NCI-H774 (cell line): Measurements from ENCODE around the gene GLI1.
"Not testable (repeated sequence)": the region's sequence is repeated elsewhere in the genome, so short reads cannot be mapped to it uniquely, and the experiment has no call there.

ENCODE experiments used
- DNase-seq: peaks from one replicate; lab custom pipeline; 2025; lab: John Stamatoyannopoulos, UW

The GLI1 gene

DNA sequence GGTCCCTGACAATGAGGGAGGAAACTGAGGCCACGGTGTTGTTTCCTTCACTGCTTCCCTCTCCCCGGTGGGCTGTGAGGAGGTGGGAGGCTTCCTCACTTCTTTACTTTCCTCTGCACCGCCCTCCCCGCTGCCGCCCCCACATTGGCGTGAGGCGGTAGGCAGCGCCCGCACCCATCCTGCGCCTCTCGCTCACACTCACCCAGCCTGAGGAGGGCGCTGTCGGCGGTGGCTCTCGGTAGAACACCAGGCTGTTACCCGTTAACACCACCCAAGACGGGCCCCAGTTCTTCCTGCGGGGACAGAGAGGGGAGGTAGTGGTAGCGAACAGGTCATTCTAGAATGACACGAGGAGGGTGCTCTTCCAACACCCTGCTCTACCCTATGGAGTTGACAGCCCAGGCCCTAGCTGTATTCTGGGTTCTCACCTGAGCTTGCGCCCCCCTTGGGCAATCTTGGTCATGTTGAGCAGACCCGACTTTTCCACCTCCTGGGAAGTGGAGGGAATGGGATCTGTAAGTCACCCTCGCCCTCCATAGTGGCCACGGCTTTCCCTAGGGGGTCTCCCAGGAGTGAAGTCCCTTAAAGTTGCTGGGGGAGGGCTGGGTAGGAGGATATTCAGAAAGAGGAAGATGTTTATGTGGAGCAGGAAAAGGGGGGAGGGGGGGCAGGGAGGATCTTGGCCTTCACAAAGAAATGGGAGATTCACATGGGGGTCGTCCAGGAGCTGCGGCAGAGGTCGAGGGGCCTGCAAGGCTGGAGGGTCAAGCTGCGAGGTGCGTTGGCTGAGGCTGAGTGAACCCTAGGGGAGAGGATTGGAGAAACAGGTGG is 16.8 kb downstream of the GLI1 start:
- DNase-seq = no peak

DNA sequence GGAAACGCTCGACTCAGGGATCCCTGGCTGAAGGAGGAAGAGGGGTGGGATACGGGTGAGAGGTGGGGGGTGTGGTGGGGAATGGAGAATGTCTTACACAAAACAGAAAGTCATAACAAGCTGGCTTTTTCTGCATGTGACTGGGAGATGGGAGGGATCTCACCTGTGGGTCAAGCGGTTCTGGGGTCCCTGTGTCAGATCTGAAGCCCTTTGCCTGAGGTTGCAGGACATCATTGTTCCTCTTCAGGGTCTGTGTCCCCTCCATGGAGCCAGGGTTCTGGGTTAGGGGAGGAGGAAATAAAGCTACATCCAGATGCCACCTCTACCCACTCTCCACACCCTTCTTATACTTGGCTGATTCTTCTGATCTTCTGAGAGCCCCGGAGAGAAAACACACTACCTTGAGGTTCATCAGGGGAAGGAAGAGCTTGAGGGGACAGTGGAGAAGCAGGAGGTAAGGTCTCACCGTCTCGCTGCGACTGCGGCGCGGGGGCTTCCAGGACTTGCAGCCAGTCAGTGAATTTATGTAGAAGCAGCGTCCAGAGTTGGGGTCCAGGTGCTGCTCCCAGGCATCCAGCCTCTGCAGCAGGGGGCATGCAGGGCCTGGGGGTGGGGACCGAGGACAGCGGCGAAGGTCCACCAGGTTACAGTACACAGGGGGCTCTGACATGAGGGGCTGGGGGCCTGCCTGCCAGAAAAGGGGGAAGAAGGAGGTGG is 17.6 kb downstream of the GLI1 start:
- no peak for DNase-seq

DNA sequence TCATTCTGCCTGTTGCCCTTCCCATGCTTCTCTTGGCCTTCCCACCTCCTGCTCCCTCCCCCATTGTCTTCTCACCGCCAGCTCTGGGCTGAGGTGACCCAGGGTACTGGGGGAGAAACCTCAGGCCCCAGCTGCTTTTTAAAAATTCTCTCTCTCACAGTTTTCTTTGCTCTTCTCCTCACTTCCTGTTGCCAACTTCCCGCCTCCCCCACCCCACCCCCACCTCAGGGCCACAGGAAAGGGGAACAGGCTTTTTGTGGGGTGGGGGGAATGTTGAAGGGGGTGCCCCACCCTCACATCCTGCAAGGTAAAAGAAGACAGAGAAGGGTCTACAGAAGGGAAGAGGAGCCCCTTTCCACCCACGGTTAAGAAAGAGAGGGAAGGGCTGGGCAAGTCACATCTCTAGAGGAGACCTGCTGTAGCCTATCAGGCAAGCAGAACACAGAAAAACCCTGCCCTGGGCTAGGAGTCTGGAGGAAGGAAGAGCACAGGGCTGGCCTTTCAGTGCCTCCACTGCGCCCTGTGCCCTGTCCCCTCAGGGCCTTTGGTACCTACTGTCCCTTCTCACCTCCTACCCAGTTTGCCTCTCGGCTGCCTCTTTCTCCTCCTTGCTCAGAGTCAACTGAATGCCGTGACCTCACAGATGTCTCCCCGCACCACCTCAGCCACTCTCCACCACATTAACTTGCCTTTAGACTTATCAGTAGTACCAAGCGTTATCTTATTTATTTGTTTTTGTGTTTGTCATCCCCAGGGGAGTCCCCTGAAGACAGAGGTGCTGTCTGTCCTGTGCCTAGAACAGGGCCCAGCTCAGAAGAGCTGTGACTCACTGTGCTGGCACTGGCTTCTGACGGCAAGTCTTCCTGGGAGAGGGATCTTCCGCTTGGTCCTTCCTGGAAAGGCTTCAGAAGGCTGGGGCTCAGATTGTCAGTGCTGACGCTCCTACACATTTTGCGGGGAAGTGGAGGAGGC is 18.4 kb downstream of the GLI1 start:
- DNase-seq = no peak

DNA sequence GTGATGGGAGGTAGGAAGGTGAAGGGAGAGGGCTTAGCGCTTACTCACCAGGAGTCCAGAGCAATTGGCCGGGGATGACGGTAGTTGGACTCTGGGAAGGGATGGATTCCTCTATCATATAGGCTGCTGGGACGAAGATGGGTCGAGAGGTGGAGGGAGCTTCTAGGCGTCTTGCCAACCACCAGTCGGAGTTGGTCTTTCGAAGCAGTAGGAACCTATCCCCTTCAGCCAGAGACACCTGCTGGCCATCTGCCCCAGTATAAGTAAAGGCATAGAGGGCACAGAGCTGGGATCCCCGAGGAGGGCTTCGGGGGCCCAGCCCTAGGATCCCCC is 19.4 kb downstream of the GLI1 start:
- no peak for DNase-seq

DNA sequence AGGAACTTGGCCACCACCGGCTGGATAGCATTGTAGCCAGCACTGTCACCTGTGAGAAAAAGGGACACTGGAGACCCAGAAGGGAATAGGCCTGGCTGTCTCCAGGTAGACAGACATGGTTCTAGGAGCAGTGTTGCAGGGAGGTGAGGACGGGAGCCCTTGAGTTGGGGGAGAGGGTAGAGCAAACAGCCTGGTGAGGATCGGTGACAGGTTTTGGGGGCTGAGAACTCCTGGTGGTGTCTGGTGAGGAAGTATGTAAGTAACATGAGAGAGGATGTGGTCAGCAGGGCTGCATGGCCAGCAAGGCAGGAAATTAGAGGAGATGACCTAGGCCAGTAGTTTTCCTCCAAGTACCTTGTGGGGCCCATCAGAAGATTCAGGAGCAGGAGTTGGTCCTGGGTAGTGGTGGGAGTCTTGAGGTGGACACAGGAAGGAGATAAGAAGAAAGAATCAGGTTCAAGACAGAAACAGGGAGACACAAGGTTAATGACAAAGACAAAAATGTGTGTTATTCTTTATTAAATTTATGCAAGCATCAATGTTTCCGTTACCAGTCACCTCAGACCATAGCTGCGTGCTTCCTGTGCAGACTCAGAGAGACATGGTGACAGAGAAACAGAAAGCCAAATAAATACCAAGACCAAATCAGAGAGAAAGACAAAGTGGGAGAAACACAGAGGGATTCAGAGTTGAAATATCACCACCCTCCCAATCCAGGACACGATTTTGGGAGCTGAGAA is 20.0 kb downstream of the GLI1 start, which contains the start of gene ARHGAP9:
TSS of gene ARHGAP9 (minus strand) at position 491 of the 740 bp plus-strand sequence. CDS start at position 31, 460 bp downstream.
- DNase-seq = no peak

DNA sequence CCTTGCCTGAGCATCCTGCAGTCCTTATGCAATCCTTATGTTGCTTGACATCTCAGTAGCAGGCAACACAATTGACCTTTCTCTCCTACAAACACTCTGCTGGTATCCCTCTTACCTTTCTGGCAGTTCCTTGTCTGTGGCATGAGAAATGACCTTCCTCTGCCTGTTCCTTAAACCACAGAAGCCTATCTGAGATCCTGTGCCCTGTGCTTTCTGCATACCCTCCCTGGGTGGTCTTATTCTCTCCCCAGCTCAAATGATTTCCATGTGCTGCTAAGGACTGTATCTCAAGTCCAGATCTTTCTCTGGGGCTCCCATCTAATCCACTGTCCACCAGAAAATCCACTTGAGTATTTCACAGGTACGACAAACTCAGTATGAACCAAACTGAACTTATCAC is 22.1 kb downstream of the GLI1 start:
- no peak for DNase-seq

DNA sequence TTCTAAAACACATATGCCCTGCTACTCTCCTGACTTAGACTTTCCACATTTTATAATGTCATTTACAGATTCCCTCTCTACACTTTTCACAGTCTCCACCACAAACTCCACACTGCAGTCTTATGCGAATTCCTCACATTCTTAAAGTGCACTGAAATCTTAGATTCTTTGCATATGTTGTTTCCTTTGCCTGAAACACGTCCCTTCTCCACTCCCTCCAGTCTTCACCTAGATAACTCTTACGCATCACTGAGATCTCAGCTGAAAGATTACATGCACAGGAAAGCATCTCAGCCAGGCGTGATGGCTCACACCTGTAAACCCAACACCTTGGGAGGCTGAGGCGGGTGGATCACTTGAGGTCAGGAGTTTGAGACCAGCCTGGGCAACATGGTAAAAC is 23.9 kb downstream of the GLI1 start:
- DNase-seq = no peak

DNA sequence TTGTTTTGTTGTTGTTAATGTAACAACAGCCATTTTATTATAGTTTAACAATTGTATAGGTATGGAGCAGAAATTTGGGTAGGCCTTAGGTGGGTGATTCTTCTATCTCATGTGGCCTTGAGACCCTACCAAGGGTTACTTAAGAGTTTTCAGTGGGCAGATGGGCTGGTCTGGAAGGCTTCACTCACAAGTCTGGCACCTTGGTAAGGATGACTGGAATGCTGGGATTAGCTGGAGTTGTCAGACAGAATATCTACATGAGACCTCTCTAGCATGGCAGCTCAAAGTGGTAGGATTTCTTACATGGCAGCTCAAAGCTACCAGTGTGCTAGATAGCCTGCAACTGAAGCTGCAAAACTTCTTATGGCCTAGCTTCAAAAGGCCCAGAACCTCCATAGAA is 26.1 kb downstream of the GLI1 start:
- DNase-seq = no peak

DNA sequence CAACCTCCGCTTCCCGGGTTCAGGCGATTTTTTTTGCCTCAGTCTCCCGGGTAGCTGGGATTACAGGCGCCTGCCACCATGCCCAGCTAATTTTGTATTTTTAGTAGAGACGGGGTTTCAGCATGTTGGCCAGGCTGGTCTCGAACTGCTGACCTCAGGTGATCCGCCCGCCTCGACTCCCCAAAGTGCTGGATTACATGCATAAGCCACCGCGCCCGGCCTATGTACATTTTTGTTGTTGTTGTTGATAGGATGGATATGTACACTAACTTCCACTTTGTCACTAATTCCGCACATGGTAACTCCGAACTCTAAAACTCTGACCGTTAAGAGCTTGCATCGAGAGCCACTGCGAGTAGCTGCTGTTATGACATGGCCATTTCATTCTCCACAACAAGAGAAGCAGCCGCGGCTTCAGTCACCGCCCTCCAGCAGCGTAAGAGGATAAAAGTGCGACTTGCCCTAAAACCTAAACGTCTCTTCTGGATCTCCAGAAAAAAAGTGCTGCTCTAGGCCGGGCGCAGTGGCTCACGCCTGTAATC is 27.5 kb downstream of the GLI1 start:
- DNase-seq = no peak

DNA sequence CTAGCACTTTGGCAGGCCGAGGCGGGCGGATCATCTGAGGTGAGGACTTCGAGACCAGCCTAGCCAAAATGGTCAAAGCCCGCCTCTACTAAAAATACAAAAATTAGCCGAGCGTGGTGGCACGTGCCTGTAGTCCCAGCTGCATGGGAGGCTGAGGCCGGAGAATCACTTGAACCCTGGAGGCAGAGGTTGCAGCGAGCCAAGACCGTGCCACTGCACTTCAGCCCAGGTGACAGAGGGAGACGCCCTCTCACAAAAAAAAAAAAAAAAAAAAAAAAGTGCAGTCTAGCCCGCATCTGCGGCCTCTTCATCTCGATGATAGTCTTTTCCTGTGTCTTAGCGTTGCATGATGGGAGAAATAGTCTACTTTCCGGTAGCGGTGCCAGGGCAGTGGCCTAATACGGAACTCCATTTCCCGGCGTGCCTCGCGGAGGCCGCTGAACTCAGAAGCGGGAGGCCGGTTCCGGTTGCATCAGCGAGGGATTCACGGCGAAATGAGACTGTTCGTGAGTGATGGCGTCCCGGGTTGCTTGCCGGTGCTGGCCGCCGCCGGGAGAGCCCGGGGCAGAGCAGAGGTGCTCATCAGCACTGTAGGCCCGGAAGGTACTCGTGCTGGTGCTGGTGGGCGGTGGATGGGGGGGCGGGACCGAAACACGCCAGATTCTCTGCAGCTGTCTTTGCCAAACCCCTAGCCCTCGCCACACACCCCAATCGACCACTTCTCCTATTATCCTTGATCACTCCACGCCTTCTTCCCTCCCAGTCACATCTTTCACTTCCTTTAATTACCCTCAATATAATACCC is 28.2 kb downstream of the GLI1 start, which contains the start of gene MARS1:
TSS of gene MARS1 (plus strand) at position 472 of the 805 bp plus-strand sequence. CDS start at position 495, 23 bp downstream.
- peak; percentile 98 for DNase-seq

DNA sequence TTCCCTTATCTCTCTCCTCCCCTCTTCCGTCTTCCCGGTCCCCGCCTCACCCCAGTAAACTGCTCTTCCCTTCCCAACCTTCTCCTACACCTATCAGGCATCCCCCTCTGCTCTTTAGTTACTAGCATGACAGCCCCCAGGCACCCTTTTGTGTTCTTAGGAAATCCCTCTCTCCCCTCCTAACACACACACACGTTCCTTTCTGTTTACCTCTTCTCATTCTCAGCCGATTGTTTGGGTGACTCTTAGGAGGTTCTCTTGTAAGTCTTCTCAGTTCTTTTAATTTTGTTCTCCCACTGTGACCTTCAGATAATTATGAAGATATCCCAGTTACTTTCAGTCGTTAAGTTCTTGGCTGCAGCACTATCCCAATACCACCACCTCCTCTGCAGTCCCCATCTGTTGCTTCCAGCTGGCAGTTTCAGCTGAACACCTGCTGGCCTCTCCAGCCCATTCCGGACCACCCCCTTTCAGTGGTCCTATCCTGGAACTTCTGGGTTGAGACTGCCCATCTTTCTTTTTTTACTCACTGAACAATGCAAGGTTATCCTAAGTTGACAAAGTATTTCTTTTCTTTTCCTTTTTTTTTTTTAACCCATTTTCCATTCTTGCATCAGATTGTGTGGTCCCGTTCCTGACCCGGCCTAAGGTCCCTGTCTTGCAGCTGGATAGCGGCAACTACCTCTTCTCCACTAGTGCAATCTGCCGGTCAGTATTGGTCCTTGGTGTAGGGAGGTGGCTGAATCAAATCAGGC is 29.0 kb downstream of the GLI1 start:
- DNase-seq = no peak

DNA sequence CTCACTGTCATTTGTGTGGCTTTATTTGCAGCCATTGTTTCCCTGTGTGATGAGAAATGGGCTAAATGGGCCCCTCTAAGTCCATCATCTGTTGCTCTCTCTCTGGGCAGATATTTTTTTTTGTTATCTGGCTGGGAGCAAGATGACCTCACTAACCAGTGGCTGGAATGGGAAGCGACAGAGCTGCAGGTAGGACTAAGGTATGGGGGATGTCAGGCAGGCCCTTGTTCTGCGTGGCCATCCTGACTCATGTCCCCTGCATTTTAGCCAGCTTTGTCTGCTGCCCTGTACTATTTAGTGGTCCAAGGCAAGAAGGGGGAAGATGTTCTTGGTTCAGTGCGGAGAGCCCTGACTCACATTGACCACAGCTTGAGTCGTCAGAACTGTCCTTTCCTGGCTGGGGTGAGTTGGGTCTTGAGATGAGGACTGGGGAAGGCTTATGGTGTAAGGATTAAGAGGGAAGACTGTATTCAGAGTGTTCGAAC is 29.6 kb downstream of the GLI1 start:
- DNase-seq = no peak

DNA sequence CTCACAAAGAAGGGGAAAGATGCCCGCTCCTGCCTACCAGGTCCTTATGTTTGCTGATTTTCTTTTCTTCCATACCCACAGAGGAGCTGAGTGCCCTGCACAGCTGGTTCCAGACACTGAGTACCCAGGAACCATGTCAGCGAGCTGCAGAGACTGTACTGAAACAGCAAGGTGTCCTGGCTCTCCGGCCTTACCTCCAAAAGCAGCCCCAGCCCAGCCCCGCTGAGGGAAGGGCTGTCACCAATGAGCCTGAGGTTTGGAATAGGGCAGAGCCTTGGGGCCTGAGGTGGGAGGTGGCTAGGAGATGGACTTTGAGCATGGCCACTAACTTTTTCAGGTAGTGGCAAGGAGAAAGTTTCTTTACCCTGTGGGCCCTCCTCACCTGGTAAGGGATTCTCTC is 30.5 kb downstream of the GLI1 start:
- no peak for DNase-seq

DNA sequence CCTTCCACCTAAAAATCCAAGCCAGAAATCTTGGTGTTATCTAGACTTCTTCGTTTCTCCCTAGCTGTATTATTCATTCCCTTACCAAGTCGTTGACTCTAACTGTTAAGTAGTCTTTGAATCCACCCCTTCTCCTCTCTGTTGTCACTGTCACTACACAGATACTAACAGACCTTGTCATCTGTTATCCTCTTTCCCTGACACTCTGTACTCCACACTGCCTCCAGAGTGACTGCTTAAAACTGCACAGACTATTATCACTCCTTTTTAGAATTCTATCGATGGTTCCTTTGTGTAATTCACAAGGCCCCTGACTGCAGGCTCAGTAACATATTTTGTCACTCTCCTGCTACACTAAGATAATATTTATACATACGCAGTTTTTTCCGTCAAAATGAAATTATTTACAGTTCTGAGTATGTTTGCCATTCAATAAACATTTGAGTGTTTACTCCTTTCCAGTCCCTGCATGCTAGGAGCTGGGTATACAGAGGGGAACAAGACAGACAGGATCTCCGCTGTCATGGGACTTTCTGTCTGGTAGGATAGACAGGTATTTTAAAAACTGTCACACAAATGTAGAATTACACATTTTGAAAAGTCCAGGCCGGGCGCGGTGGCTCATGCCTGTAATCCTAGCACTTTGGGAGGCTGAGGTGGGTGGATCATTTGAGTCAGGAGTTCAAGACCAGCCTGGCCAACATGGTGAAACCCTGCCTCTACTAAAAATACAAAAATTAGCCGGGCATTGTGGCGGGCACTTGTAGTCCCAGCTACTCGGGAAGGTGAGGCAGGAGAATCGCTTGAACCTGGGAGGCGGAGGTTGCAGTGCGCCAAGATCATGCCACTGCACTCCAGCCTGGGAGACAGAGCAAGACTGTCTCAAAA is 32.1 kb downstream of the GLI1 start:
- DNase-seq = no peak

DNA sequence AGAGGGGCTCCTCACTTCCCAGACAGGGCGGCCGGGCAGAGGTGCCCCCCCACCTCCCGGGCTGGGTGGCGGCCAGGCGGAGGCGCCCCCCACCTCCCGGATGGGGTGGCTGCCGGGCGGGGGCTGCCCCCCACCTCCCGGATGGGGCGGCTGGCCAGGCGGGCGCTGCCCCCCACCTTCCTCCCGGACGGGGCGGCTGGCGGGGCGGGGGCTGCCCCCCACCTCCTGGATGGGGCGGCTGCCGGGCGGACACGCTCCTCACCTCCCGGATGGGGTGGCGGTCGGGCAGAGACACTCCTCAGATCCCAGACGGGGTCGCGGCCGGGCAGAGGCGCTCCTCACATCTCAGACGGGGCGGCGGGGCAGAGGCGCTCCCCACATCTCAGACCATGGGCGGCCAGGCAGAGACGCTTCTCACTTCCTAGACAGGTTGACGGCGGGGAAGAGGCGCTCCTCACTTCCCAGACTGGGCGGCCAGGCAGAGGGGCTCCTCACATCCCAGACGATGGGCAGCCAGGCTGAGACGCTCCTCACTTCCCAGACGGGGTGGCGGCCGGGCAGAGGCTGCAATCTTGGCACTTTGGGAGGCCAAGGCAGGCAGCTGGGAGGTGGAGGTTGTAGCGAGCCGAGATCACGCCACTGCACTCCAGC is 35.6 kb downstream of the GLI1 start:
- DNase-seq = not testable (repeated sequence)

DNA sequence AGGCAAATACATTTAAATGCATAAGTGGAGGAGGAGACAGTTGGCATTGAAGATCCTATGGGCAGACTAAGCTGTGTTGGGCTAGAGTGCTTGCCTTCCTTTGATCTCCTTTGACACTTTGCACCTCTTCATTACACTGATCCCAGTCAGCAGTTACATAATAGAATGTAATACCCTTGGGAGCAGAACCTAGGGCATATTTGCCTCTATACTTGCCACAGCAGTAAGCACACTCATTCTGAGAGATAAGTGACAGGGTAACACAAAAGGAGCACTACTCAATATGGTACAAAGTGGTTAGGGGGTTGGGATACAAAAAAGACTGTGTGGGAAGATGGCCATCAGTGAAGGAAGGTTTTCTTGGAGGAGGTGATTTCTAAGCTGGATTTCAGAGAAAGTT is 37.2 kb downstream of the GLI1 start:
- DNase-seq = no peak

DNA sequence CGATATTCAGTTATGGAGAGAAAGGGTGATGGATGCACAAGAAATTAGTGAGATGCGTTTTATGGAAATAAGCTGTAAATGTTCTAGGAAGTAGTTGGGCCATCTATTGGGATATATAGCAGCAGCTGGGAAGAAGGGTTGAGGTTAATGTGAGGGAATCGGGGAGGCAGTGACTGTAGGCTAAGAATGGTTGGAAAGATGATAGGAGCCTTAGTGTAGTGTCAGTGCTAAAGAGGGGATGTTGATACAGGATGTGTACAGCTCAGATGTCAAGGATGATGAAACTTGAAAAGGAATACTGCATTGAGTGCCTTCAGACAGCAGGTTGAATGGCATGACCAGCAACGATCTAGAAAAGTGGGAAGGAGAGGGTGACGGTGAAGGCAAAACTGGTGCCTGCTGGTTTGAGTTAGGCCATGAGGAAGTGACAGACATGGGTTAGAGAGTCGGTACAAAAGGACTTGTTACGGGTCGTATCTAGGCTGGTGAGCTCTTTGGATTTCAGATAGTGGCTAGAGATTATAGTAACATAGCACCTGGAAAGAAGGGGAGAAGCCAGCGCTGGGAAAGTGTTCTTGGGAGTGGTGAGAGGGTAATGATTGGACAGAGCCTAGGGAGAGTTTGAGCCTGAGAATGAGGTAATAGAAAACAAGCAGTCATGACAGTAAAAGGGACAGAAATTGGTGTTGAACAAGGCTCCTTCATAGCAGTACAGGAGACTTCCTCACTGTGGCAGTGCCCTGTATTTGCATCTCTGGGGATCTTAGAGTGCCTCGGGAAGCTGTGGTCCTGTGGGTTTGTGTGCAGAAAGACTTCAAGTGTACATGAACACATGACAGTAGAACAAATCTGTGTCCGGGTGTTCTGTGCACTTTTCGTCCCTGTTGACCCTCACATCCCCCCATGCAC is 37.9 kb downstream of the GLI1 start:
- DNase-seq = no peak
